Astrocyte (in vitro differentiated cells and primary cell): ENCODE data around the gene TPT1.

Experiments used
- CTCF ChIP-seq: IDR thresholded peaks from 2 replicates; pipeline ENCODE4 v1.5.1; 2011; ENCODE audit warnings: low read depth, mild to moderate bottlenecking, inconsistent platforms, low read length, moderate library complexity; ENCODE audit not compliant: insufficient read depth
- EZH2 ChIP-seq: IDR thresholded peaks from 2 replicates; pipeline ENCODE4 v1.6.1; 2012; ENCODE audit warnings: mild to moderate bottlenecking, low read length, inconsistent platforms; ENCODE audit not compliant: insufficient read depth

DNA sequence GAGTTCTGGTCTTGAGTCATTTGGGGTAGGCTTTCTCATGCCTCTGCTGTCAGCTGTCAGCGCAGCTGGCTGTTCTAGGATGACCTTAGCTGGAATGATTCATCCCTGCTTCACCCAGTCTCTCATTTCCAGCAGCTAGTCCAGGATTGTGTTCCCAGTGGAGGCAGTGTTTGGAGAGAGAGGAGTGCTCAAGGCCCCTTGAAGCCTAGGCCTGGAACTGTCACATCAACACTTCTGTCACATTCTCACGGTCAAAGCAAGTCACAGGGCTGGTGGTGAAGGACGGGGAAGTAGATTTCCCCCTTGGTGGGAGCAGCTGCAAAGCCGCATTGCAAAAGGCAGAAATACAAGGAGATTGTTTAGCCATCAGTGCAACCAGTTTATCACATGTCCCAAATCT is 15.2 kb downstream of the TPT1 start:
- no peak for TF ChIP-seq EZH2
- TF ChIP-seq CTCF = no peak
